Measurements from ENCODE around the gene POU3F1.

POU3F1 gene

DNA sequence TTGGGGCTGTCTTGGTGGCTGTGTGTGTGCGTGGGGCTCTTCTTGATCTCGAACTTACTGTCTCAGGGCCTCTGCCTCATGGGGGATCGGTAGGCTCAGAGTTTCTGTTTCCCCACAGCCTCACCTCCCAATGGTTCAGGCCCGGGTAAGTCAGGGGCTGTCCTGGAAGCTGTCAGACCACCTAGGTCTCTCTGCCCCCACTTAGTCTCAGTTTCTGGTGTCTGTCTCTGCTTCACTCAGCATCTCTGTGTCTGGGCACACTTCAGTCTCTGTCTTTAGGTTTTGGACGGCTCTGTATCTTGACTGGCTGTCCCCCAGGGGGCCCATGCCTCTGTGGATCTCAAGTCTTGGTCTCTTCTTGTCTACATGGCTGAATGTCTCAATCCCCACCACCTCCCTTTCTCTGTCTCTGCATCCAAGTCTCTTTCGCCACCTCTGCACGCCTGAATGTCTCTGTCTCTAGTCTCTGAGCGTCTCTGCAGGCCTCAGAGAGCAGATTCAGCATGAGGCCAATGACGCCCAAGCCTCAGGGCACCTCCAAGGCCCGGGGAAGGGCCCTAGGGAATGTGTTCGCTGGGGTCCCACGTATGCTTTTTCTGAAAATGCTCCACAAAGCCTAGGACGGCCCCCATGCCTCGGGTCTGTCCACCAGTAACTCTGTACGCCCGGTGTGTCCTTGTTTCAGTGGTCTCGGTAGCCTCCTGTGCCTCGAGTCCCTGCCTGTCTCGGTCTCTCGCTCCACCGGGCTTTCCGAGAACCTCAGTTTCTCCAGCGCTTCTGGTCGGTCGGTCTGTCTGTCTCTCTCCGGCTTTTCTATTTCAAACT is 42.1 kb downstream of the POU3F1 start:
- DNase-seq (ENCODE audit: low spot score): no peak

DNA sequence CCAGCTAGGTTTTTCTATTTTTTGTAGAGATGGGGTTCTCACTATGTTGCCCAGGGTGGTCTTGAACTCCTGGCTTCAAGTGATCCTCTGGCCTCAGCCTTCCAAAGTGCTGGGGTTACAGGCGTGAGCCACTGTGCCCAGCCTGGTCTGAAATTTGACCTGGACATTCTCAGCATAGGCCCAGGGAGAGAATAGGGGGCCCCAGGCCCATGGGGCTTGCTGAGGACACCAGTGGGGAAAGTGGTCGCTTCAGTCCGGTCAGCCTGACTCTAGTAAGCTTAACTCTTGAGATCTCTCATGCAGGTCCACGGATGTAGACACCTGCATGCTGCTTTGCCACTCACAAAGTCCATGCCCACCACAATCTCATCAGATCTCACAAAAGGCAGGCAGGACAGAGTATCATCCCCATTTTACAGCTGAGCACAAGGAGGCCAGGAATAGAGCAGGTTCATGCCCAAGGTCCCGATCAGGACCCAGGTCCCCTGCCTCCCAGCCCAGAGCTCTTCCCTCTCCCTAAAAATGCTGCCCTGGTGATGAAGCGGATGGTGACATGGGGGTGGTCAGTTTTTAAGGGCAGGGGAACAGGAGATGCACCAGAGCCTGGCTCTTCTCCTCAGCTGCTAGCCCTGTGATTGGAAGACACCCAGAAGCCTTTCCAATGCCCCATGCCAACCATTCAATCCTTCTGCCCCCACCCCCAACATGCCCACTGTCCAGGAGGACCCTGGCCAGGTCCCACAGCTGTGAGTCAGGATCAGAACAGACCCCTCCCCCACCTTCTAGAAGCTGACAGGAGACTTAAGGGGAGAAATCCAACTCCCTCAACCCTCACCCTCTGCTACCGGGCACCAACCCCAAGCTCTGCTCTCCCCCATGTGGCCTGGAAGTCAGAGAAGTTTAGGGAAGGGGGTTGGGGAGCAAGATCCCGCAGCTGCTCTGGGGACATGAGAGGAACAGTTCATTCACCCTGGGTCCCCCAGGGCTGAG is 43.0 kb downstream of the POU3F1 start:
- DNase-seq (ENCODE audit: low spot score): no peak

DNA sequence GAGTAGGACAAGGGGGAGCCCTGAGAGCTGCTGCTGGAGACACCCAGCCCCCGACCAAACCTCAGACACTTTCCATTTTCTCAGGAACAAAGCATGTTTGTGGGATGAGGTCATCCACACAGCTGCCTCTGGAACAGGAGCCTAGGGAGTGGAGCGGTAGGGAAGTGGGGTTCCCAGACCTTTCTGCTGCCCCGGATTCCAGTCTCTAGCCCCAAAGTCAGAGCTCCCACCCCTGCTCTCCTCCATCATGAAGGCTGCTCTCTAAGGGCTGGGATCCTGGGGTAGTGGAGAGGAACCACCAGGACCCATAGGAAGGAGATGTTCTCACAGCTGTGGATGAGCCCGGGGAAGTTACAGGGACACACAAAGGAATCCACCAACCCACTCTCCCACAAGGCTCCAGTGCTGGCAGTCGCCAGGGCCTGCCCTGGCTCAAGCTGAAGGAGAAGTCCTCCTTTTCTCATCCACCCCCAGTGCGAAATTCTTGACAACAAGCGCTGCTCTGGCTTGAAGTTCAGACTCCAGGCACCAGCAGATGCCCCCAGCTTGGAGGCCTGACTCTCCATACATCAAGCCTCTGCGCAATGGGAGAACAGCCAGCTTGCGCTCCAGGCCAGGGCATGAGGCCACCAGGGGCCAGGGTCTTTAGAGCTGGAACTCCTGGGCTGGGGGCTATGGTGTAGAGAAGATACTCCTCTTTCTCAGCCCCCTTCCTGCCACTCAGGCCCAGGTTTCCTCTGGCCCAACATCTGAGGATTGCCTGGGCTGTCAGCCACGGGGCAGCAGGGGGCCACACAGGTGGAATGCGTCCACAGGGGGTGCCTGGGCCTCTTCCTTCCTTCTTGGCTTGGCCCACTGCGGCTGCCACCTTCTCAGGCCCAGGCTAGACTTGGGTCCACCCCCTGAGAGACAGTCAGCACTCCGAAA is 45.8 kb downstream of the POU3F1 start:
- peak; percentile 81 for DNase-seq (ENCODE audit: low spot score)

DNA sequence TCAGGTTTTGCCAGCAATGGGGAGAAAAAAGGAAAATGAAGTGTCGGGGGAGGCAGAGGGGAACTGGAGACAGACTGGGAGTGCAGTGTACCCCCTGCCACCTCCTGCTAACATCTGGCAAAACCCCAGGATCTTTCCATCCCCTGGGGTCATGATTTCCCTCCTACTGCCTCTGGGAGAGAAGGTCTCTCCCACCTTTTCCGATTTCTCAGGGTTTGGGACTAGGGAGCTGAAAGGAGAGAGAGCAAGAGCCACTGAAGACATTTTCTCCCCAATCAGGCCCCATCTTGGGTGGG is 46.4 kb downstream of the POU3F1 start:
- DNase-seq (ENCODE audit: low spot score): no peak

DNA sequence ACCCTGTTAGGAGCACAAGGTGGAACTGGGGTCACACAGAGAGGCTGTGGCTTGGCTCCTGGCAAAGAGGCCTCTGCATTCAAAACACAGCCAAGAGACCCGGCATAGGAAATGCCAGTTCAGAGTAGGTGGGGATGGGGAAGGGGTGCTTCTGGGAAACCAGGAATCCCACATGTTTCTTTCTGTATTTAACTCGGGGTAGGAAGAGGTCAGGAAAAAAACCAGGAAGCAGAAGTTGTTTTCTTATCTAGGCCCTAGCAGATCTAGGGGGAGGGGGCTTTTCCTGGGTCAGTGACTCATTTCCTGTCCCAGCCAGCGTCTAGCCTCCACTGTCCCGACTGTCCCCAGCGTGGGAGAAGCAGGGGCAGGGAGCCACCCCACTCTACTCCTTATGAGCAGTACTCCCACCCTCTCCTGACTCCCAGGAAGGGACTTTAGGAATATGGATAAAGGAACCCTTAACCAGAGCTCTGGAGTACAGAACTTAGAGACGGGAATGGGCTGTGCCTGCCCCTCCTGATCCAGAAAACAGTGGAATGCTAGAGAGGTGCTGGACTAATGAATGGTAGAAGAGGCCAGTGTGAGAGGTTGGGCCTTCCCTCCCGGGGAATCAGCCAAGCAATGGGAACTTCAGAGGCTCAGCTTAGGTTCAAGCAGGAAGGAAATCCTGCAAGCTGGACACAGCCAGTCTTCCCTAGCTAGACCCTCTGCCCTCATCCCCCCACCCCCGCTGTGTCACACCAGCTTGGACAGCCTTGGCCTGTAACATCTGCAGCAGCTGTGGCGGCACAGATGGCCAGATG is 47.0 kb downstream of the POU3F1 start:
- DNase-seq (ENCODE audit: low spot score): peak; percentile 95

DNA sequence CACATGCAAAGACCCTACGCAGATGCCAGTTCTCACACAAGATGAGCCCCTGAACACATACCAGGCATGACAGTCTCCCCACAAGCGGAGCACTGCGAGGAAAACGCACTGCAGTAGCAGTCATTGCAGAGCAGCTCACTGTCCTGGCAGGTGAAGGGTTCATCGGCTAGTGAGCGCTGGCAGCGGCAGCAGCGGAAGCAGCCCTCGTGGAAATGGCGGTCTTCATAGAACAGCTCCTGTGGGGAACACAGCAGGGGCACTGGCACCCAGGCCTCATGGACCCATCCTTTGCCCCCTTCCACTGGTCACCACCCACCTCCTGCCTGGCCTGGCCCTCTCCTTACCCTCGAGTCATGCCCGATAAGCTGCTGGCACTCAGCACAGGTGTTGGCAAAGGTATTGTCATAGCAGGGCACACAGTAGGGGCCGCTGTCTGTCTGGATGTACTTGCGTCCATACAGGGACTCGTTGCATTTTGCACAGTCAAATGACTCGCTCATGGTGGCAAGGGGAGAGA is 47.6 kb downstream of the POU3F1 start:
- DNase-seq (ENCODE audit: low spot score): no peak

DNA sequence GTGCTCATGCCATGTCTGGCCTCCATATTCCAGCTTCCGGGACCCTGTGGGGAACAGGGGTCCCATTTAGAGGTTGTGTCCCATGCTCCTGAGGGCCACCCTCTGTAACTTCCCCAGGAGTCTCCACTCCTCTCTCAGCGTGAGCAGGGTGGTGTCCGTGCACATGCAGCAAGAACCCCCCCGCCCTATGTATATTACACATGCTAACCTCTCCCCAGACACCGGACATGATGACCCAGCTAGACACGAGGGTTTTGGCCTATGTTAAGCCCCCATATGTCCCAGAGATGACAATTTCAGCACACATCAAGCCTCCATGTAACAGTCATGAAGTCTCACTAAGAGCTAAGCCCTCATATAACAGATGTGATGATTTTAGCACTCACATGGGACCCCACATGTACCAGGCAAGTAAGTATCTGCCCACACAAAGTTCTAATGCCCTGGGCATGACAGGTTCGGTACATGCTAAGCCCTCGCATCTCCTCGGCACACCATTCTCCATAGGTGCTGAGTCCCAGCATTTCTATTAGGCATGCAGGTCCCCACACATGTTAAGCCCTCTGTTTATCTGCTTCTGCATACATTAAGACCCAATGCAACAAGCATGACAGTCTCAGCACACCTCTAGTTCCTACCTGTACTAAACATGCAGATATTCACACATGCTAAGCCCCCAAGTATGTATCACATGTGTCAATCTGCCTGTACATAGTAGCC is 48.3 kb downstream of the POU3F1 start:
- no peak for DNase-seq (ENCODE audit: low spot score)

DNA sequence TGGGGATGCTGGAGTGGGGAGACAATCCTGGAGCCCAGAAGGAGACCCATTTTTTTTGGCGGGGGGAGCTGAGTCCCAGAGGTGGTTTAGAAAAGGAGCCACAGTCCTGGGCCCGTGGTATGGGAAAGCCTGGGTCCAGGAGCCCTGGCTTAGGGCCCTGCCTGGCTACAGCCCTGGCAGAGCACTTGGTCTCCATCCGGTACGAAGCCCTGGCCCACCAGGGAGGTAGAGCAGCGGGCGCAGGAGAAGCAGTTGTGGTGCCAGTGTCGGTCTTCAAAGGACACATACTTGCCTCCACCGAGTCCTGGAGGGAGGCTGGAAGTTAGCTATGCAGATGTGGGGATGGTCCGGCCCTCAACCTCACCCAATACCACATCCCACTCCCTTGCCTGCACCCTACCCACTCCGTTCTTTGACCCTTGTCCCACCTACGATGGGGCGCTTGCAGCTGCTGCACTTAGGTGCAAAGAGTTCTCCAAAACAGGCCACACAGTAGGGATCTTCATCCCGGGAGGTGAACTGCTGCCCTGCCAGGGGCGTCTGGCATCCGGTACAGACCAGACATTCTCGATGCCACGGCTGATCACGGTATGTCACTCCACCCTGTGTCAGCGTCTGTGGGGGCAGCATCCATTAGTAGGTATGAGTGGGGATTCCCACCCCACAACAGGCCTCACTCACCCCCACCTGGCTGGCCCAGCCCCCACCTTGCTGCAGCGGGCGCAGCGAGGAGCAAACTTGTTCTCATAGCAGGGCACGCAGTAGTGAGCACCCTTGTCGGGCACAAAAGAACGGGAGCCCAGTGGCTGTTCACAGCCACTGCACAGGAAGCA is 49.1 kb downstream of the POU3F1 start:
- DNase-seq (ENCODE audit: low spot score): no peak

DNA sequence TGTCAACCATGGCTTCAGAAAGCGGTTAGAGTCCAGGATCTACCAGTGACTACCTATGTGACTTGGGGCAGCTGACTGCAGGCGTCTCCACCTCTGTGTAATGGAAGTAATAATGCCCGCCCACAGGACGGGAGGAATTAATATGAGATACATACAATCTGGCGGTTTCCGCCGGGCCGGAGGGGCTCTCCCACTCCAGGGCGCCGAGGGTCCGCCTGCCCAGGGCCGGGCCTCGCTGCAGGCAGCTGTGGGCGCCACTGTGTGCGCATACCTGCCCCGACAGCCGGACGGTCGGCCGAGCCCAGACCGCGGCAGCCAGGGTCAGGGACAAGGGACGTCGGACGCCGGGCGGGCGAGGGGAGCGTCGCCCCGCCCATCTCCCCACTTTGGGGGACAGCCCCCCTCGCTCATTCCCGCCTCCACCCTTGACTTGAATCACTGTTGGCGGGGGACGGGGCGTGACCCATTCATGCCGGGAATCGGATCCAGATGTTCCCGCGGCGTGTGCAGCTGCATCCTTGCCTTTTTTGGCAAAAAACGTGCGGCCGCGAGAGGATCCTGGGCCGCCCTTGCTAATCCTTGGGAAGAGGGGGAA is 50.7 kb downstream of the POU3F1 start:
- no peak for DNase-seq (ENCODE audit: low spot score)

DNA sequence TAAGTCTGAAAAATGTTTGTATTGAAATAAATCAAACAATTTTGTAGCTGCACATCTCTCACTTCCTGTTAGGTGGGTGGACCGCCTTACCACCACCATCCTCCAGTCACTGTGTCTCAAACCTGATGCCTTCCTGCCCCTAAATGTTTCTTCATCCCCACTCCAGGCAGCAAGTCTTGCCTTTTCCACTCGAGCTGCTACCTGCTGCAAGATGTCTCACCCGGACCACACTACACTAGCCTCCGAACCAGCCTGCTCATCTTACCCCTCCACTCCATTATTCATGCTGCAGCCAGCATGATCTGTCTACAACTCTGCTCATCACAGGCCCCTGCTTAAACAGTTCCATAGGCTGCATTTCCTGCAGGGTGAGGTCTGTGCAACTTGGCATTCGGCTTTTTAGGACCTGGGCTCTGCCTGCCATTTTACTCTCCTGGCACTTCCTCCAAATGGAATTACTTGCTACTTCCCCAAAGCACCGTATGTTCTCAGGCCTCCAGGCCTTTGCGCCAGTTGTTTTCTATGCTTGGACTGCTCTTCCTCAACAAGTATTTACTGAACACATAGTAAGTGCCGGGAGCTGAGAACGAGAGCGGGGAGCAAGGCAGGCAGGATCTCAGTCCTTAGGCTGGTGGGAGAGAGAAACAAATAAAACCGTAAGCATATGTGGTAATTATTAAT is 51.6 kb downstream of the POU3F1 start:
- no peak for DNase-seq (ENCODE audit: low spot score)
